NCI-H774 (cell line): ENCODE measurements around the gene TSEN15.

Experiments used
- DNase-seq: peaks from one replicate; lab custom pipeline; 2025; lab: John Stamatoyannopoulos, UW

Gene TSEN15

GRCh38 chr1:184101571-184101970 is 50.0 kb downstream of the TSEN15 start:
- DNase-seq = no peak

GRCh38 chr1:184110272-184111204 is 59.0 kb downstream of the TSEN15 start:
- no peak for DNase-seq

DNA sequence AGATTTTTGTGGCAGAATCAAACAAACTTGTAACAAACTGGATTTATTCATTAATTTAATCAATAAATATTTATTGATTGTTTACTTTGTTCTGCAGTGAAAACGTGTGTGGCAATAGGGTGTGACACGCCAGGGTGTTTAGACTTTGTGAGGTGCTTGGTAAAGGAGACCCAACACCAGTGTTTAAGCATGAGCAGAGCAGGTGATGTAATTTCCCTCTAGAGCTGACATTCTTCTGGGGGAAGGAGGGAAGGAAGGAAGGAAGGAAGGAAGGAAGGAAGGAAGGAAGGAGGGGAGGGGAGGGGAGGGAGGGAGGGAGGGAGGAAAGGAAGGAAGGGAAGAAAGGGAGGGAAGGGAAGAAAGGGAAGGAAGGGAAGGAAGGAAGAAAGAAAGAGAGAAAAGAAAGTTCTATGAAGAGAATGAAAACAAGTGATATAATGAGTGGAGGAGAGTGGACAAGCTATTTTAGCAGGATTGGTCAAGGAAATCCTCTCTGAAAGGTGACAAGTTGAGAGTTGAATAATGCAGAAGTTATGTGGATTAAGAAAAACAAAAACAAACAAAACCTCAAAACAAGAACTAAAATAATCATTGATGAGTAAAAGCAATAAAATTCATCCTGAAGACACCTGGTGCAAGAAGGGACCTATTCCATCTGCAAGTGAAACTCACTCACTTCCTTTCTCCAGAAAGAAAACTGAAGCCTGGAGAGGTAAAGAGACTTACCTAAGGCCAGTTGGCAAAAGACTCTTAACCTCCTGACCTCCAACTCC is 60.8 kb downstream of the TSEN15 start:
- no peak for DNase-seq

GRCh38 chr1:184113251-184113650 is 61.7 kb downstream of the TSEN15 start:
- no peak for DNase-seq

GRCh38 chr1:184114818-184115398 is 63.4 kb downstream of the TSEN15 start:
- DNase-seq = no peak

GRCh38 chr1:184116287-184116686 is 64.8 kb downstream of the TSEN15 start:
- DNase-seq = no peak

DNA sequence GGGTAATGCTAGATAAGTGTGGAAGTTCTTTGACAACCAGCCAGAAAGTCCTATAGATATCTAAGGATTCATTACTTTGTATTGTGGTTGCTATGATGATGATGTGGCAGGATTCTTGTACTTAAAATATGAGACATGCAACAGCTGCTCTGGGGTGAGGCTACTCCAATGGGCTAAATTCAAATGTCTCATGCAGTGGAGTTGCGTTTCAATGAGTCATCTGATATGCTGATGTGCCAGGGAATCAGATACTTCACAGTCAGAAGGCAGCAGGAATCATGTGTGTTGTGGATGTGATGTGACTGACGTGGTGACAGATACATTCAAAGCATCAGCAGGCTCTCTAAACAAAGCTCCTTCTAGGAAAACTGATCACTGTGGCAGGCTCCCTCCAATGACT is 66.5 kb downstream of the TSEN15 start:
- no peak for DNase-seq
